IPS DF 6.9 (cell line): Measurements from ENCODE around the gene ISL1.

Source experiments
- DNase-seq: peaks from one replicate; pipeline ENCODE4 v3.0.0-alpha.2; 2013; ENCODE audit warnings: low read depth, low spot score
- H3K27ac ChIP-seq: one replicate; pipeline ENCODE4 v1.5.1; 2013; ENCODE audit warnings: low read length, control low read depth
- H3K27me3 ChIP-seq: 2 replicates; pipeline ENCODE4 v1.6.1; 2013; ENCODE audit warnings: mild to moderate bottlenecking, low read length; ENCODE audit not compliant: control insufficient read depth, insufficient read depth
- H3K36me3 ChIP-seq: 2 replicates; pipeline ENCODE4 v1.6.1; 2013; ENCODE audit warnings: low read length; ENCODE audit not compliant: control insufficient read depth, insufficient read depth
- H3K4me1 ChIP-seq: 2 replicates; pipeline ENCODE4 v1.6.1; 2013; ENCODE audit warnings: low read length; ENCODE audit not compliant: control insufficient read depth, insufficient read depth
- H3K4me3 ChIP-seq: 2 replicates; pipeline ENCODE4 v1.5.1; 2013; ENCODE audit warnings: mild to moderate bottlenecking, low read length
- H3K9me3 ChIP-seq: 2 replicates; pipeline ENCODE4 v1.6.1; 2013; ENCODE audit warnings: low read length, inconsistent platforms; ENCODE audit not compliant: control insufficient read depth, insufficient read depth
- WGBS: extraction: QIAGEN DNeasy Blood & Tissue Kit; methylation state at CpG from one replicate; pipeline ENCODE4 v1.1.7; 2013; ENCODE audit warnings: mixed read lengths, missing lambda C conversion rate; ENCODE audit not compliant: insufficient read length, insufficient coverage; 5-methylcytosine and 5-hydroxymethylcytosine counted together

ISL1 gene

DNA sequence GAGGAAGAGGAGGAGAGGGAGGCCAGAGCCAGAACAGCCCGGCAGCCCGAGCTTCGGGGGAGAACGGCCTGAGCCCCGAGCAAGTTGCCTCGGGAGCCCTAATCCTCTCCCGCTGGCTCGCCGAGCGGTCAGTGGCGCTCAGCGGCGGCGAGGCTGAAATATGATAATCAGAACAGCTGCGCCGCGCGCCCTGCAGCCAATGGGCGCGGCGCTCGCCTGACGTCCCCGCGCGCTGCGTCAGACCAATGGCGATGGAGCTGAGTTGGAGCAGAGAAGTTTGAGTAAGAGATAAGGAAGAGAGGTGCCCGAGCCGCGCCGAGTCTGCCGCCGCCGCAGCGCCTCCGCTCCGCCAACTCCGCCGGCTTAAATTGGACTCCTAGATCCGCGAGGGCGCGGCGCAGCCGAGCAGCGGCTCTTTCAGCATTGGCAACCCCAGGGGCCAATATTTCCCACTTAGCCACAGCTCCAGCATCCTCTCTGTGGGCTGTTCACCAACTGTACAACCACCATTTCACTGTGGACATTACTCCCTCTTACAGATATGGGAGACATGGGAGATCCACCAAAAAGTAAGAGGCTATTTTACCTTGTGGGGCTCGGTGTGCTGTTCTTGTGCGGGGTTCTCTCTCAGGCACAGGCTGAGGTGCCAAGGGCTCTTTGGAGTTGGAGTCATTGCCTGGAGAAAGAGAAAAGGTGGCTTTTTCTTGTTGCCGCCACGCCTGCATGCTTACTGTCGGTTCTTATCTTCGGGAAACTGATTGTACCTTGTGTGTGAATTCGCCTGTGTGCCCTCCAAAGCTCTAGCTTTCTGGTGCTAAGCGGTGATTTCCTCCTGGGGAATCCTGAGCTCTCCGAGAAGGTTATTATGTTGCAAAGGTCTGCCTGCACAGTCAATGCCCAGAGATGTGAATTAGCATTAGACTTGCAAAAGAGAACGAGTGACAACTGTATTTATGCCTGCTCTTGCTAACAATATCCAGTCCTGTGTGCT lies at the start of gene ISL1:
Gene ISL1, plus strand, starts transcription at position 318 of the 991 bp plus-strand sequence. Its CDS starts 224 bp downstream, at position 542.
- WGBS, result no CpG with 5 or more reads among the region's 57 CpGs
- Histone ChIP-seq H3K9me3 (no peaks in the 10 kb centered on the region), H3K27ac (no peak within 1 kb of the TSS), H3K4me3 (peak within 1 kb of the TSS; percentile 38; the same call in 1 of the 2 replicates), H3K36me3 (no peaks in the 10 kb centered on the region), H3K4me1 (0 out of 2 replicates have a peak, but pooled peaks cover 3% of the 10 kb centered on the region), H3K27me3 (peaks cover 54% of the 10 kb centered on the region)
- DNase-seq, result no peak

DNA sequence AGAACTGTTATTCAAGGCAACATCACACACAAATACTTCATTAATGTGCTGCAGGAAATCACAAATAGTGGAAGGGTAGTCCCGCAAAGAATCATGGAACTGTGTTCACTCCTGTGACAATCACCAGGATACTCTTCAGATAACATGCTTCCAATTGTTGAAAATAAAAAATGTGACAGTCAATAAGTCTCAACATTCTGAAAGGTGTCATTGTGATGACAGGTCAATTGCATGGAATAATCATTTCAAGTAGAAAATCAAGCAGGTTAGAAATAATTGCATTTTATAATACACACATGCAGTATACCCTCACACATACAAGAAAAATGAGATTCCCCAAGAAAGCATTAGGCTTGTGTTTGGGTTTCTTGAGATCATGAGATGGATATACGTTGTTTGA lies 46.4 kb upstream of the ISL1 start:
- Histone ChIP-seq H3K9me3 (no peaks in the 10 kb centered on the region), H3K36me3 (no peaks in the 10 kb centered on the region), H3K4me3 (no peak overlapping the region), H3K27me3 (no peaks in the 10 kb centered on the region), H3K27ac (no peak overlapping the region), H3K4me1 (no peaks in the 10 kb centered on the region)
- no peak for DNase-seq
- no CpG with 5 or more reads among the region's 2 CpGs for WGBS

DNA sequence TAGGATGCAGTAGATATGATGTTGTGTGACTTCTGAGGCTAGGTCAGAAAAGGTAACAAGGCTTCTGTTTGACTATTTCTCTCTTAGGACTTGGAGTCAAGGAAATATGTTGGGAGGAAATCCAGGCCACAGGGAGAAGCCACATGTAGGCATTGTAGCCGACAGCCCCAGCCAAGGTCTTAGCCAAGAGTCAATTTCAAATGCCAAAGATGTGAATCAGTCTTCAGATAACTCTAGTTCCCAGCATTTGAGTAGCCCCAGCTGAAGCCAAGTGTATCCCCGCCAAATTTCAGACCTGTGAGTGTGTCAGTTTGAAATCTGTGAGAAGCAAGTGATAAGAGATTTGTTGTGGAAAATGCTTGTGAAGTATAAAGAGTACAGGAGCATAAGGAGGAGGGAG lies 38.1 kb upstream of the ISL1 start:
- no peak overlapping the region for H3K27ac ChIP-seq
- WGBS, result no CpG with 5 or more reads among the region's 2 CpGs
- H3K4me1 ChIP-seq, result no peaks in the 10 kb centered on the region
- no peak overlapping the region for H3K4me3 ChIP-seq
- H3K27me3 ChIP-seq, result no peaks in the 10 kb centered on the region
- DNase-seq, result no peak
- no peaks in the 10 kb centered on the region for H3K36me3 ChIP-seq
- H3K9me3 ChIP-seq, result no peaks in the 10 kb centered on the region; the same call in 1 of the 2 replicates

DNA sequence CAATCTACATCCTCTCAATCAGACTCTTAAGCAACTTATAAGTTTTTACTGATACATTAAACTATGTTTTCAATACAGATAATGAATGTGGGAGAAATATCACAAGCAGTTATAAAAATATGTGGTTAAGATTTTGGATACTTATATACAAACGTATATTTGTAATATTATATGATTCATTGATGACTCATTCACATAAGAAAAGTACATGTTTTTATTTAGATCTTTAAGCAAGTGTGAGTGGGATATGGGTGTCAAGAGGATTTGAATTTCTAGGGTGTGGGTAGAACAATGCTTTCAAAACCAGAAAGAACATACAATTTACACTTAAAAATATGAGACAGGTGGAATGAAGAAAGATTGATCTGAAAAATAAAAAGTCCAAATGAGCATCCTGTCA lies 36.1 kb upstream of the ISL1 start:
- Histone ChIP-seq H3K4me3 (no peak overlapping the region), H3K36me3 (no peaks in the 10 kb centered on the region), H3K27me3 (no peaks in the 10 kb centered on the region), H3K4me1 (no peaks in the 10 kb centered on the region), H3K9me3 (no peaks in the 10 kb centered on the region; the same call in 1 of the 2 replicates), H3K27ac (no peak overlapping the region)
- DNase-seq, result no peak
- WGBS, result no CpG with 5 or more reads among the region's 1 CpG

DNA sequence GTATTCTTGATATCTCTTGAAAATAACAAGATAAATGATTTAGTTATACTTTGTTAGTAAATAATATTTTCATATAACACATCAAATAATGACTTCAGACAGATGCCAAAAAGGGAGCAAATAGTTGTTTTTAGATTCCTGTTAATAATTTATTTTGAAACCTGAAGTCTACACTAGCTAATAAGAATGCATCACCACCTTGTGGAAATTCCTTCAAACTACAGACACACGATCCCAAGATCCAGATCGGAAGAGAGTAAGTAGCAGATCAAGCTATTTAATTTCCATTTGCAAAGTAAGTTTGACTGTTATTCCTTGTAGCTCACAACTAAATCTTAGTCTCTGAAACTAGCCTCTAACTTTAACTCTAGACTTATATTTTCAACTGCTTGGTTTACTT lies 35.5 kb upstream of the ISL1 start:
- peak; percentile 5 for DNase-seq
- Histone ChIP-seq H3K4me1 (no peaks in the 10 kb centered on the region), H3K27me3 (no peaks in the 10 kb centered on the region), H3K9me3 (no peaks in the 10 kb centered on the region; the same call in 1 of the 2 replicates), H3K27ac (no peak overlapping the region), H3K4me3 (no peak overlapping the region), H3K36me3 (no peaks in the 10 kb centered on the region)
- WGBS, result no CpG with 5 or more reads among the region's 2 CpGs

DNA sequence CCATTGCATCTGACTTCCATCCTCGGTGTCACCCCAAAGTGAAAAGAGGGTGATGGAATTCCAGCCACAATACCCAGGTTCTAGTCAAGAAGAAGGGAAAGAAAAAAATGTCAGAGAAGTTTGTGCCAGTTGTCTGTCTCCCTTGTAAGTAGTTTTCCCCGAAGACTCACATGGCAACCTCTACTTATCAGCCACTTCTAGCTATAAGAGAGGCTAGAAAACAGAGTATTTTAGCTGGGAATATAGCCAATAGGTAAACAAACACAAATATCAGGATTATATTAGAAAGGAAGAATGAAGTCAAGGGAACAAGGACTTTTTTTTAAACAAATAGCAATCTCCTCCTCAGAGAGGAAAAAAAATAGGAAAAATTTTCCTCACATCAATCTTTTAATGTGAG lies 12.2 kb upstream of the ISL1 start:
- Histone ChIP-seq H3K4me1 (no peaks in the 10 kb centered on the region), H3K27ac (no peak overlapping the region)
- no CpG with 5 or more reads among the region's 2 CpGs for WGBS

DNA sequence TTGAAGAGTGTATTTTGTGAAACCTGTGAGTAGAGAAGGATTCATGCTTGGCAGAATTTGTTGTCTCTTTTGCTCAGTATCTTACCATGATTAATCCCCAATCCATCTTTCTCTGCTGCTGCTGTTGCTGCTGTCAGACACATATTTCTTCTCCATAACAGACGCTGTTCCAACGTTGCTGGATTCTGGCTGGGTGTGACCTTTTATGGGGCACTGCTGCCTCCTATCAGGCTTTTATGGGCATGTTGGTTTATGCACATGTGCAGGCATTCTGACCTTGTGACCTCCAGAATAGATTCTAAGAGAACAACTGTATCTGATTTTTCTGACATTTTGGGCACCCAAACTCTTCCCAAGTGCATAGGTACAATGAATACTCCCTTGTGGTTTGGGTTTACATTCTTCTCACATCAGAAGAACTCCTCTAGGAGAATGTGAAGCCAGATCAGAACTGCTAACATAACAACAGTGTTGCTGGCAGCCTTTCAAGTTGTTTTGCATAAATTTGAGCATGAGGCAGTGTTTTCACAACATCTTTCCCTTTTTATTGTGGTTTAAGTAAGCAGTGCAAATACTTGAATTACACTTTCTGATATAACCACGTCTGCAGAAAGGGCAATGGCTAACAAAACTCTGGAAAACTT lies 9.2 kb upstream of the ISL1 start:
- no peaks in the 10 kb centered on the region for H3K36me3 ChIP-seq
- H3K4me1 ChIP-seq, result peaks cover 4% of the 10 kb centered on the region; the same call in 1 of the 2 replicates
- peaks cover 28% of the 10 kb centered on the region for H3K27me3 ChIP-seq
- DNase-seq, result no peak
- no peaks in the 10 kb centered on the region for H3K9me3 ChIP-seq
- H3K4me3 ChIP-seq, result no peak overlapping the region
- no peak overlapping the region for H3K27ac ChIP-seq
- WGBS, result no CpG with 5 or more reads among the region's 3 CpGs

More for the DNA sequence above, 12.2 kb upstream of the ISL1 start:
- Histone ChIP-seq H3K36me3 (no peaks in the 10 kb centered on the region), H3K9me3 (no peaks in the 10 kb centered on the region), H3K4me3 (no peak overlapping the region), H3K27me3 (peaks cover 5% of the 10 kb centered on the region)
- DNase-seq, result no peak

DNA sequence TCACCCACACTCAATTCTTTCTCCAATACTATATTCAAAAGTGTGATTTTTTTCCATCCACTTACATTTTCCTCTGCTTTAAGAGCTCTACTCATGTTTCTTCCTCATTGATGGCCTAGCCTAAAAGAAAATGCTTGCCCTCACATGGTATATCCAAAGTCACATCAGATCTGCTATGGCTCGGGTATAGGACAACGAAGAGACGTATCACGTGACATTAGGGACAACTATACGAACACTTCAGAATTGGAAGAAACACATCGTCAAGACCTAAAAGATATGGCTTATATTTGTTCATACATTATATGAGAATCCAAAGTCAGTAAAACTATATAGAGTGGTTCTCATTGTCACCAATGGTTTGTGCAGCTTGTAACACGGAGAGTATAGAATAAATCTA lies 8.2 kb upstream of the ISL1 start:
- no peak for DNase-seq
- peaks cover 28% of the 10 kb centered on the region for H3K27me3 ChIP-seq

DNA sequence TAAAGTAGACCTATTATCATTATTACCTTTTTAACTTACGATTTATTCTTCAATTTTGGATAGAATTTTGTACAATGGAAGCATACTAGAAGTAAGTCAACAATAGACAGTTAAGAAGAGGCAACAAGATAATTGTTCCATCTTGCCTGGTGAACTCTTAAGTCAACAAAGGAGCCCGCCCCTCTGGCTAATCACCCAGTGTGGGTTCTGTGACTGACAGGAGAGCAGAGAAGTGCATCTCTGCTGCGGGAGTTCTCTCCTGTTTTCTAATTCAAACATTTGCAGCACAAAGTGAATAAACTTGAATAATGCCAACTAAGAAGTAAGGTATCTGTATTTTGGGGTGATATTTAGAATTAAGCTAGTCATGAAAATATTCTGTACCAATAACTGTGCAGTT lies 6.7 kb upstream of the ISL1 start:
- no peaks in the 10 kb centered on the region for H3K9me3 ChIP-seq
- H3K4me1 ChIP-seq, result peaks cover 4% of the 10 kb centered on the region; the same call in 1 of the 2 replicates
- WGBS, result no CpG with 5 or more reads among the region's 3 CpGs
- no peak overlapping the region for H3K4me3 ChIP-seq
- no peak overlapping the region for H3K27ac ChIP-seq
- no peak for DNase-seq
- H3K27me3 ChIP-seq, result peaks cover 37% of the 10 kb centered on the region
- H3K36me3 ChIP-seq, result no peaks in the 10 kb centered on the region

More for the DNA sequence above, 8.2 kb upstream of the ISL1 start:
- peaks cover 4% of the 10 kb centered on the region; the same call in 1 of the 2 replicates for H3K4me1 ChIP-seq
- no peaks in the 10 kb centered on the region for H3K36me3 ChIP-seq
- no peak overlapping the region for H3K27ac ChIP-seq
- H3K4me3 ChIP-seq, result no peak overlapping the region
- WGBS, result no CpG with 5 or more reads among the region's 7 CpGs
- H3K9me3 ChIP-seq, result no peaks in the 10 kb centered on the region
